ENCODE results near the gene ATG2A. TPM values are rescaled to one million over a fixed set of nuclear protein-coding genes. Genes with fewer than 3 reads are reported as not detected.

ATG2A gene
- total and polyA plus RNA-seq, 10 donors: 14.3 to 57.3 (median 34.0) TPM

- Histone ChIP-seq H3K4me3 (no peak overlapping the region), H3K4me1 (peaks cover 70 to 96% (median 87%) of the 10 kb centered on the region in 6 donors), H3K27me3 (replicated peaks in 1 of 7) (no peaks in the 10 kb centered on the region), H3K9me3 (no peaks in the 10 kb centered on the region), H3K27ac (peak overlapping the region in 6 of 8 donors; percentile 90 to 98 (median 94)), H3K36me3 (peaks cover 0 to 36% (median 22%) of the 10 kb centered on the region in 6 donors)
- TF ChIP-seq POLR2A (IDR thresholded peaks at IDR 0.05): no peak
- TF ChIP-seq POLR2AphosphoS5 (IDR thresholded peaks at IDR 0.05): peak; percentile 30 to 66 (median 44)
- TF ChIP-seq CTCF (IDR thresholded peaks at IDR 0.05 in 8 of 11, conservative IDR thresholded peaks at IDR 0.05 in 3 of 11): no peak
- intact Hi-C loops (cut with DNase I; ENCODE audit: low total_unique reads): loop anchor here (10.0 kb wide), 1 partner anchor 65 kb away; no protein-coding TSS in a partner anchor
- 84 to 90% (median 86%) methylated on average over 17 to 19 of the region's 19 CpGs for WGBS, 5 donors
- DNase-seq: no peak
Observed at GRCh38 chr11:64849598-64850356, 67.2 kb downstream of the ATG2A start.

- WGBS, 5 donors: 68 to 76% (median 73%) methylated on average over 7 to 16 of the region's 16 CpGs
- intact Hi-C loops (cut with DNase I; ENCODE audit: low total_unique reads): loop anchor here (10.0 kb wide), 1 partner anchor 64 kb away; no protein-coding TSS in a partner anchor
- Histone ChIP-seq H3K4me1 (peaks cover 62 to 96% (median 87%) of the 10 kb centered on the region in 6 donors), H3K27ac (peak overlapping the region in 7 of 8 donors; percentile 54 to 98 (median 93)), H3K4me3 (no peak overlapping the region), H3K9me3 (no peaks in the 10 kb centered on the region), H3K36me3 (peaks cover 0 to 29% (median 14%) of the 10 kb centered on the region in 6 donors), H3K27me3 (replicated peaks in 1 of 7) (no peaks in the 10 kb centered on the region)
- DNase-seq: peak; percentile 92
- TF ChIP-seq POLR2AphosphoS5 (IDR thresholded peaks at IDR 0.05) (peak; percentile 71 to 77 (median 76)), CTCF (IDR thresholded peaks at IDR 0.05 in 8 of 11, conservative IDR thresholded peaks at IDR 0.05 in 3 of 11) (peak in 7 of 11 experiments; percentile 1 to 40 (median 30)), POLR2A (IDR thresholded peaks at IDR 0.05) (no peak)
Observed at GRCh38 chr11:64848826-64849597, 68.0 kb downstream of the ATG2A start.

- H3K4me1 ChIP-seq: peaks cover 55 to 96% (median 87%) of the 10 kb centered on the region in 6 donors
- TF ChIP-seq CTCF (IDR thresholded peaks at IDR 0.05 in 8 of 11, conservative IDR thresholded peaks at IDR 0.05 in 3 of 11) (peak in 3 of 11 experiments; percentile 28 to 52 (median 47)), POLR2A (IDR thresholded peaks at IDR 0.05) (no peak), POLR2AphosphoS5 (IDR thresholded peaks at IDR 0.05) (peak in 1 of 3 donors; percentile 3)
- H3K36me3 ChIP-seq: peaks cover 0 to 22% (median 9%) of the 10 kb centered on the region in 6 donors
- no peak for DNase-seq
- WGBS, 5 donors: 68 to 77% (median 72%) methylated on average over 6 of the region's 6 CpGs
- H3K27me3 ChIP-seq (replicated peaks in 1 of 7): no peaks in the 10 kb centered on the region
- H3K27ac ChIP-seq: peak overlapping the region in 7 of 8 donors; percentile 54 to 98 (median 93)
- no peaks in the 10 kb centered on the region for H3K9me3 ChIP-seq
- intact Hi-C loops (cut with DNase I; ENCODE audit: low total_unique reads): loop anchor here (10.0 kb wide), 1 partner anchor 64 kb away; no protein-coding TSS in a partner anchor
- H3K4me3 ChIP-seq: peak overlapping the region in 1 of 8 donors; percentile 9
Observed at GRCh38 chr11:64848214-64848825, 68.7 kb downstream of the ATG2A start.
